H1 (cell line): ENCODE results near the gene PCCA. TPM values are rescaled to one million over a fixed set of nuclear protein-coding genes. Genes with fewer than 3 reads are reported as not detected.

Experiments used
- CHD1 ChIP-seq: IDR thresholded peaks from 2 replicates; pipeline ENCODE4 v1.6.1; 2012; ENCODE audit warnings: low read depth, low read length, improper control_type of control experiment
- CHD7 ChIP-seq: fragments of 300-600 bp; sonication (generic); IDR thresholded peaks from 2 replicates; pipeline ENCODE4 v1.7.1; 2012; ENCODE audit warnings: low read length, moderate library complexity, mild to moderate bottlenecking, inconsistent platforms; ENCODE audit not compliant: insufficient replicate concordance
- CTBP2 ChIP-seq: IDR thresholded peaks from 2 replicates; pipeline ENCODE4 v1.7.0; 2011; ENCODE audit warnings: borderline replicate concordance, mild to moderate bottlenecking, moderate library complexity, mixed read lengths, low read length; ENCODE audit not compliant: insufficient read depth, insufficient read length
- EGR1 ChIP-seq: IDR thresholded peaks from 2 replicates; pipeline ENCODE4 v1.6.1; 2011; ENCODE audit warnings: low read depth, low read length, borderline replicate concordance
- GTF2F1 ChIP-seq: IDR thresholded peaks from 2 replicates; pipeline ENCODE4 v1.6.1; 2012; ENCODE audit warnings: low read depth, low read length, improper control_type of control experiment, borderline replicate concordance
- JUN ChIP-seq: IDR thresholded peaks from 2 replicates; pipeline ENCODE4 v1.6.1; 2011; ENCODE audit warnings: low read depth, mild to moderate bottlenecking, improper control_type of control experiment, low read length
- KDM4A ChIP-seq: IDR thresholded peaks from one replicate; pipeline ENCODE4 v1.7.1; 2012; ENCODE audit warnings: low read depth, mild to moderate bottlenecking, moderate library complexity, low read length, inconsistent platforms; ENCODE audit not compliant: severe bottlenecking
- MAFK ChIP-seq: IDR thresholded peaks from 2 replicates; pipeline ENCODE4 v1.6.1; 2012; ENCODE audit warnings: low read depth, mild to moderate bottlenecking, improper control_type of control experiment, low read length
- SAP30 ChIP-seq: fragments of 300-600 bp; sonication (generic); IDR thresholded peaks from 2 replicates; pipeline ENCODE4 v1.7.1; 2012; ENCODE audit warnings: low read length, moderate library complexity, mild to moderate bottlenecking, inconsistent platforms; ENCODE audit not compliant: insufficient read depth, insufficient replicate concordance
- SP1 ChIP-seq: IDR thresholded peaks from 2 replicates; pipeline ENCODE4 v1.6.1; 2011; ENCODE audit warnings: low read depth, low read length
- TEAD4 ChIP-seq: IDR thresholded peaks from 2 replicates; pipeline ENCODE4 v1.6.1; 2012; ENCODE audit warnings: low read depth, low read length, inconsistent platforms, mixed read lengths
- polyA plus RNA-seq, 7 experiments: library from polyadenylated mRNA; depleted of rRNA in 3 of 7; stranded (reverse) in 5 of 7; unstranded in 2 of 7; fragments of >200 nt in 5 of 7; fragments of 200-250 nt in 2 of 7; gene quantifications; 1 replicate in 5 of 7; 2 replicates in 1 of 7; 4 replicates in 1 of 7; pipeline versions ENCODE4 v1.2.1 to v1.2.3, GENCODE V29; 2011 to 2013; ENCODE audit warnings: missing spikeins in 2 of 7, mixed read lengths in 2 of 7
- total RNA-seq: library from RNA; stranded (reverse); fragmentation: NEBNext Ultra II Directional; extraction: Animal tissue kit (Norgen Biotek cat#: 25700); gene quantifications from 2 replicates; pipeline ENCODE4 v1.2.1, GENCODE V29; 2021

Gene PCCA
- total and polyA plus RNA-seq, 2 of the 8 experiments (the other 6 are each of a cell fraction or from before 2014, with no cell fraction given), result 18.4 to 49.8 TPM

GRCh38 chr13:100160450-100160849 lies 71.6 kb downstream of the PCCA start (continued):
- TF ChIP-seq CHD7 (no peak), MAFK (no peak), SAP30 (no peak), GTF2F1 (no peak), JUN (no peak), EGR1 (no peak), TEAD4 (no peak), CHD1 (no peak), KDM4A (no peak), SP1 (no peak), CTBP2 (no peak)
